Measurements from ENCODE around the gene FNDC8. TPM values are rescaled to one million over a fixed set of nuclear protein-coding genes. Genes with fewer than 3 reads are reported as not detected.
"Not testable (repeated sequence)": the region's sequence is repeated elsewhere in the genome, so short reads cannot be mapped to it uniquely, and the experiment has no call there.

Gene FNDC8
- total RNA-seq, 1 donor from 2014 or later = not detected

DNA sequence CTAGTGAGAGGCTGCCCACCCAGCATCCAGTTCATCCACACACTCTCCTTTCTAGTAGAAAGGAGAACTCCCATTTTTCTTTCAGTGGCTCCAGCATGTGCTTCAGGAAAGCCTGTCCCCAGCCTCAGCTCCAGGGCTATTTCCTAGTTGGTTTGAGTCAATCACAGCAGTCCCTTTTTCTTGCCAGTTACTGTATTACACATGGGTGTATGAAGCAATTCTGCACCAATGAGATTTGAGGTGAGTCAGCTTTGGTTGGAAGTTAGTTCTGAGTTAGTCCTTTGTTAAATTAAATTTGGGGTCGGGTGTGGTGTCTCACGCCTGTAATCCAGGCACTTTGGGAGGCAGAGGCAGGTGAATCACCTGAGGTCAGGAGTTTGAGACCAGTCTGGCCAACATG is 26.5 kb upstream of the FNDC8 start:
- ATAC-seq (no peak), DNase-seq (ENCODE audit: low spot score) (no peak)

DNA sequence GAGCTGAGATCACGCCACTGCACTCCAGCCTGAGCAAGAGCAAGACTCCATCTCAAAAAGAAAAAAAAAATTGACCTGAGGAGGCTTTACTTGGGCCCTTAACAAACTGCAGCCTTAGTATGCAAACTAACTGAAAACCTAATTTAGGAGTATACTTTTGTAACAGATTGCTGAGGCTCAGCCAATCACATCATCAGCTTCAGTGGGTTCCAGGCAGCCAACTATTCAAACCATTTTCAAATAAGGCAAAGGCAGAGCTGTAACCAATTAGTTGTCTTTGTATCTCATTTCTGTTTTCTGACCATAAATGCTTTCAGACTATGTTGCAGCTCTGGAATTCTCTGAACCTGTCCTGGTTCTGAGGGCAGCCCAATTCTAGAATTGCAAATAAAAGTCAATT is 25.7 kb upstream of the FNDC8 start:
- DNase-seq (ENCODE audit: low spot score) = no peak
- ATAC-seq = no peak

DNA sequence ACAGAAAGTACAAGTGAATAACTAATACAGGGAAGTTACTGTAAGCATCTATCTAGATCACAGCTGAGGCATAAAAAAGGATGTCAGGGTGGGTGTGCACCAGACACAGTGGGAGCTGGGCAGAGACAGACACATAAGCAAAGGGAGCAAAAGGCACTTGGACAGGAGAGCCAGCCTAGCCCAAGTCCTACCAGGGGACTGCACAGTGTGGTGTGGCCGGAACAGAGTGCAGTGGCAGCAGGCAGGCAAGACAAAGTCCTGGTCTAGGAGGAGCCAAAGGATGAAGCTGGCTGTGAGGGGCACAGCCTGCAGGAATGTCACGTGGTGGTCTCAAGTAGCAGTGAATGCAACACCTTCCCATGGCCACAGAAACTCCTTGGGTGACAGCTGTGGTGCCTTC is 23.6 kb upstream of the FNDC8 start:
- no peak for ATAC-seq
- DNase-seq (ENCODE audit: low spot score) = no peak

DNA sequence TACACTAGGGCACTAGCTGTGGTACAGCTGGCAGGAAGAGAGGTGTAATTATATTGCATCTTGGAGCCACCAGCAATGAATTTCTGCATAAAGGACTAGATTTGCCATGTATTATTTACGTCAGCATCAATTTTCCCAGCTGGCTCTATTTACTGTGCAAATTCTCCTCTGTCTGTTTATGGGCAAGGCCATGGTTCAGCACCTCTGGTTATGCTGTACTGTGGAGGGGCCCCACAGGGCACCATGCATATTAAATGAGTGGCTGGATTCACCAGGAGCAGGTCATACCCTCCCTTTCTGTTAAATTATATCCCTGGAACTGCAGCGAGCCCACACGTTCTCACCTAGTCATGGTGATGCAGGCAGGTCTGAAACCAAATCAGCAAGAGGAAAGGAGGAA is 21.5 kb upstream of the FNDC8 start:
- DNase-seq (ENCODE audit: low spot score) (no peak), ATAC-seq (no peak)

DNA sequence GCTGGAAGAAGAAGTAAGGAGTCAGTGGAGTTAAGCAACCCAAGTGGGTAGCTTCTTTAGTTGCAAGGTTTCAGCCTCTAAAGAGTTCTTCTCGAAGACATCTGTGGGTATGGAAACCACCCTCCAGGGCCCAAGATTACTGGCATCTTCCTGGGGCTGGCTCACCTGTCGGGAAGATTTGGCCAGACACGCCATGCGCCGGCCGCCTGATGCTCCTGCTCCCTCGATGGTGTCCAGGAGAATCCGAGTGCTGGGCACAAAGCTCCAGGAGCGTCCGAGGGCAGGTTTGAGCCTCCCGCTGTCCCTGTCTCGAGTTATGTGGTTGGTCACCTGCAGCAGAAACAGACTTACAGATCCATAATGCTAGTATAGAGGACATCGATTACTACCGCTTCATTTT is 20.4 kb upstream of the FNDC8 start:
- no peak for ATAC-seq
- no peak for DNase-seq (ENCODE audit: low spot score)

DNA sequence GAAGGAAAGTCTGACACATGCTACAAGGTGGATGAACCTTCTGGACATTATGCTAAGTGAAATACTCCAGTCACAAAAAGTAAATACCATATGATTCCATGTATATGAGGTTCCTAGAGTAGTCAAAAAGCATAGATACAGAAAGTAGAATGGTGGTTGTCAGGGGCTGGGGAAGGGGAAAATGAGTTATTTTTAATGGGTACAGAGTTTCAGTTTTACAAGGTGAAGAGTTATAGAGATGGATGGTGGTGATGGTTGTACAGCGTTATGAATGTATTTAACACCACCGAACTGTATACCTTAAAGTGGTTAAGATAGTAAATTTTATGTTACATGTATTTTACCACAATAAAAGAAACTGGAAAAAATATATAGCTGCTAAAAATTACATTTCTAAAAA is 19.7 kb upstream of the FNDC8 start:
- no peak for DNase-seq (ENCODE audit: low spot score)
- ATAC-seq = no peak

DNA sequence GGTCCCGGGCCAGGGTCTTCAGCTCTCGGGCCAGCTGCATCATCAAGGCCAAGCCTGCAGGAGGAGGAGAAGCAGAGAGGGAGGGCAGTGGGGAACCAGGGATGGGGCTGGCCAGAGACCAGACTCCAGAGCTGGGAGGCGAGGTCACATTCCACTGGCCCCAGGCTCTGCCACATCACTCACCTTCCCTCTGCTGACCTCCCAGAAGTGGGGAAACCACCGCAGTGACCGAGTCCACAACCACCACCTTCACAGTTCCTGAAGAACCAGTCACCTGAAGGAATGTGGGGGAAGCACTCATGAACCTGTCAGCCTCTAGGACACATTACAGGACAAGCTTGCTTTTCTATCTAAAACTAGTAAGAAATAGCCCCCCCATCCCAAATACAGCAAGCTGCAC is 18.1 kb upstream of the FNDC8 start:
- DNase-seq (ENCODE audit: low spot score) (no peak), ATAC-seq (no peak)

DNA sequence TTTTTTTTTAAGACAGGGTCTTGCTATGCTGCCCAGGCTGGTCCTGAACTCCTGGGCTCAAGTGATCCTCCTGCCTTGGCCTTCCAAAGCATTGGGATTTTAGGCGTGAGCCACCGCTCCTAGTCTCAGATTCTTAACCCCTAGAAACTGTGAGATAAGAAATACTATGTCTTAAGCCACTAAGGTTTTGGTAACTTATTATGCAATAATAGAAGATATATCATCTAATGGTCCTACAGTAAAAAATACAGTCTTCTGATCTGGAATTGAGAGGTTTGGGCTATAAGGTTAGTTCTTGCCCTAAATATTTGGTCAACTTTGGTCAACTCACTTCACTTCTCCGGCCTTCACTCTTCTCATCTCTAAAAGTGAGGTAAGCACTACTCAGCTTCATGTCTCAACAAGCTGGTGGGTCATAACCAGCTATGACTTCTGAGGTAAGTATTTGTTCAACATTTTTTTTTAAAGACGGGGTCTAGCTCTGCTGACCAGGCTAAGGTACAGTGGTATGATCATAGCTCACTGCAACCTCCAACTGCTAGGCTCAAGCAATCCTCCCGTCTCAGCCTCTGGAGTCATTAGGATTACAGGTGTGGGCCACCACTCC is 16.5 kb upstream of the FNDC8 start:
- no peak for ATAC-seq
- DNase-seq (ENCODE audit: low spot score) = no peak

DNA sequence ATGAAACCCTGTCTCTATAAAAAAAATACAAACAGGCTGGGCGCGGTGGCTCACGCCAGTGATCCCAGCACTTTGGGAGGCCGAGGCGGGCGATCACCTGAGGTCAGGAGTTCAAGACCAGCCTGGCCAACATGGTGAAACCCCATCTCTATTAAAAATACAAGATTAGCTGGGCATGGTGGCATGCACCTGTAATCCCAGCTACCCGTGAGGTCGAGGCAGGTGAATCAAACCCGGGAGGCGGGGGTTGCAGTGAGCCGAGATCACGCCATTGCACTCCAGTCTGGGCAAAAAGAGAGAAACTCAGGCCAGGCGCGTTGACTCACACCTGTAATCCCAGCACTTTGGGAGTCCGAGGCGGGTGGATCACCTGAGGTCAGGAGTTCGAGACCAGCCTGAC is 10.6 kb upstream of the FNDC8 start:
- DNase-seq (ENCODE audit: low spot score); ATAC-seq: not testable (repeated sequence)

DNA sequence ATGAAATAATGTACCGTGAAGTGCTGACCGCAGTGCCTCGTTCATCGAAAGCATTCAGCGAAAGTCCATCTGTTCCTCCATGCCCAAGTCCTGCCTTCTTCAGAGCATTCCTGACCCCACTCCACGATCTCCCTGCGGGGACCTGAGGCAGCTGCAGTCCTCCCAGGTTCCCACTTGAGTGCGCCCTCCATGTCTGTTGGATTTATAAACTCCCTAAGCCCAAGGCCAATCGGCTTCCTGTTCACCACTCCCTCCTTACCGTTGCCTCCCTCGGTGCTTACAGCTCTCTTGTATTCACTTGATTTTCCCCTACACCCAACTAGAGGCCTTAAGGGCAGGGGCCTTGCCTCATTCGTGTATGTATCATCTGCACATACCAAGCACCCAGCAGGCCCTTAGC is 4.6 kb upstream of the FNDC8 start:
- no peak for DNase-seq (ENCODE audit: low spot score)
- ATAC-seq = no peak

DNA sequence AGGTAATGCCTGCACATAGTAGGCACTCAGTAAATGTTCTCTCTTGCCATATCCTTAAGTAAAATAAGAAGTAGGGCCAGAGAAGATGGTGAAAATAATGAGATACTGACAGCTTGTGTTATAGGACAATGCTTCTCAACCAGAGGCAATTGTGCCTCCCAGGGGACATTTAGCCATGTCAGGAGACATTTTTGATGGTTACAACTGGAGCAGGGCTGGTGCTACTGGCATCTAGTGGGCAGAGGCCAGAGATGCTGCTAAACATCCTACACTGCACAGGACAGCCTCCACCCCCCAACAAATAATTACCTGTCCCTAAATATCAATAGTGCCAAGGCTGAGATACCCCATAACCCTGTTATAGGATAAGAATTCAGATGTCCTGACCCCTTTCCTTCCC is 3.4 kb upstream of the FNDC8 start:
- DNase-seq (ENCODE audit: low spot score) (no peak), ATAC-seq (peak; percentile 32)

DNA sequence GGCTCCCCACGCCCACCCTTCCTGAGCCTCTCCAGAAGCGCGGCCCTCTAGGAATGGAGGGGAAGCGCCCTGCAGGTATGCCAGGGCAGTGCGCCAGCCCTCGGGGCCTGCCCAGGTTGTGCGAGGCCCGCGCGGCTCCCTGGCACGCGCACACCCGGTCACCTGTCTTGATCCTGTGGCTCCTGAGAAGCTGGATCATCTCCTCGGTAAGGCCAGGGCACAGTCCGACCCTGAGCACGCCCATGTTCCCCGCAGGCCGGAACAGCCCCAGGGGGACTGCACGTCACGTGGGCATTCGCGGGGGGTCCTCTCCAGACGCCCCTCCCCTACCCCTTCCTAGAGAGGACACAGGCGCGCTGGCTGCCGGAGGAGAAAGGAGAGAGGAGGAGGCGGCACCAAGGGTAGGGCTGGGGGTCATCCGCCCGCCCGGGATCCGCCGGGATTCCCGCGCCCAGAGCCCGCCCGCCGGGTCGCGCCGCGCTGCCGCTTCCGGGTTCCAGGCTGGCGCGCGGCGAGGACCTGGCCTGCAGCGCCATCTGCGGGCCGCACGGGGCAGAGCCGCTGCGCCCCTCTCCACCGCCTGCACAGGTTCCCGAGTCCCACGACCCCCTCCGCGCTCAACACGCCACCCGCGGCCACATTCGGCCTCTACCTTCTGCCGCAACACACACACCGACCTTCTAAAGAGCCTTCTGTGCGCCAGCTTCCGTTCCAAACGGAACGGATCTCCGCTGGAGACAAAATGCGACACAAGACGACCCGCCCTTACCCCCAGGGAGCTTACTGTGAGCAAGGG is 1.8 kb upstream of the FNDC8 start, which contains the start of gene RAD51D:
Gene RAD51D (minus strand): TSS at position 491 of the 796 bp plus-strand sequence. CDS start 247 bp downstream, at position 244.
- DNase-seq (ENCODE audit: low spot score) = peak; percentile 78
- peak; percentile 99 for ATAC-seq

DNA sequence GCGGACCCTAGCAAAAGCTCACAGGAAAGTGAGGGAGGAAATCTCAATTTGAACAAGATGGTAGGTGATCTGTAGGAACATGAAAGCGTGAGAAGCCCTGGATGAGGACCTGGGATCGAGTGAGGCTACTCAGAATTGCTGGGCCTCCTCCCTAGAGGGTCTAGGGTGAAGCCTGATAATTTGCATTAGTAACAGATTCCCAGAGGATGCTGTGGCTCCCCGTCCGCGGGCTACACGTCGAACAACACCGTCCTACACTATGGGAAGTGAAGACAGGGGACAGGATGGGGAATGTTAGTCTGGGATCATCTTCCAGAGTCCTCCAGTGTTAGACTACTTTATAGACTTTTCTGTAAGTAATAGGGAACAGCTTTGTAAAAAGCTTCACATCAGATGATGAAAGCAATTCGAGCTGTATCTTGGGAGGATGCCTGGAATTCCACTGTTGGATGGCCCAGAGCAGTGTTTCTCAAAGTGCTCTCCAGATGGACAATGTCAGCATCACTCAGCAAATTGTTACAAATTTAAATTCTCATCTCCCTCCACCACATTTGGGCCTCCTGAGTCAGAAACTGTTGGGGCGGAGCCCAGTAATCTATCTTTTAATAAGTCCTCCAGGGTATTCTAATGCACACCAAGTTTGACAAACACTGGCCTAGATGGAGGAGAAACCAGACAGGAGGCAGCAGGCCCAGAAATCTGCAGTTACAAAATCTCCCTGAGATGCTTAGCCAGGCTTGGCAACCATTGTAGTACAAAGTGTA is 6.5 kb downstream of the FNDC8 start:
- ATAC-seq = no peak
- DNase-seq (ENCODE audit: low spot score) = no peak

DNA sequence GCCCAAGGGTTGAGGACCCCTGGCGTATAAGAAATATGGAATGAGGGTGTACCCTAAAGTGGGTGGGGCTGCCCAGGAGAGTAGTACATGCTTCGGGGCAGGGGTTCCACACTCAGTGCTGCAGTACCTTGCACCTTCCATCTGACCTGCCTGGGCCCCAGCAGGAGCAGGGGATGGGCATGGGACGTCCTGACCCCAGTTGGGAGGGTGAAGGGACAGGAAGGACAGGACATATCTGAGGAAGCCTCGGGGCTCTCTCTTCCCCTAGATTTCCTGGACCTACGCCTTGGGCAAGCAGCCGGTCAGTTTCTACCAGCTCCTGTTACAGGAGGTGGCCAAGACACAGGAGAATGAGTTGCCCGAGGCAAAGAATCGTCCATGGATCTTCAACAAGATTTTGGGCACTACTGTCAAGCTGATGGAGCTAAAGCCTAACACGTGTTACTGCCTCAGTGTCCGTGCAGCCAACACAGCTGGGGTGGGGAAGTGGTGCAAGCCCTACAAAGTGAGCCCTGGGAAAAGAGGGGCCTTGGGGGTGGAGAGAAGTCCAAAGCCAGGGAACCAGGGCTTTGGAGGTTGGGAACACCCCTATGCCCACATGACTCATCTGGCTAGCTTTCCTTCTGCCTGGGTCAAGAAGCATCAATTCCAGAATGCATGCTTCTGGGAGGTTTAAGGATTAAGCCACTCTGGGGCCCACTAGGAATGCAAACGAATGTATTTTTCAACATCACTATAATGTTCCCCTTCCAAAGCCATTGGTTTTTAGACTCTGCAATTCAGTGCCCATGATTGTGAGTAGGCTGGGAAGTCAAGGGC is 7.9 kb downstream of the FNDC8 start:
- no peak for ATAC-seq
- no peak for DNase-seq (ENCODE audit: low spot score)

DNA sequence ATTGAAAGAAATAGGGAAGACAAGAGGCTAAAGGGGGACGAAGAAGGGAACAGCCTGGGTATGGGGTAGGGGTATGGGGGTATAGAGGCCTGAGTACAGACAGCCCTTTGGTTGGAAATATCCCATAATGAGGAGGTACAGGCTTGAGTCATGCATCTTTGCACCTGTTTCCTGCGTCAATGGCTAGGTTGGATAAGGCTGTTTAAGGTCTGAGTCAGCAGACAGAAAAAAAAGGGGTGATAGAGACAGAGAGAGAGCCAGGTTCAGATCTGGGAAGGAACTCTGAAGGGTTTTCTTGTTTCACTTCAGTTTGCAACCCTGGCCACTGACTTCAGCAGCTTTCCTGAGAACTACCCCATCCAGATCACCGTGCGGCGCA is 8.5 kb downstream of the FNDC8 start:
- no peak for DNase-seq (ENCODE audit: low spot score)
- no peak for ATAC-seq

DNA sequence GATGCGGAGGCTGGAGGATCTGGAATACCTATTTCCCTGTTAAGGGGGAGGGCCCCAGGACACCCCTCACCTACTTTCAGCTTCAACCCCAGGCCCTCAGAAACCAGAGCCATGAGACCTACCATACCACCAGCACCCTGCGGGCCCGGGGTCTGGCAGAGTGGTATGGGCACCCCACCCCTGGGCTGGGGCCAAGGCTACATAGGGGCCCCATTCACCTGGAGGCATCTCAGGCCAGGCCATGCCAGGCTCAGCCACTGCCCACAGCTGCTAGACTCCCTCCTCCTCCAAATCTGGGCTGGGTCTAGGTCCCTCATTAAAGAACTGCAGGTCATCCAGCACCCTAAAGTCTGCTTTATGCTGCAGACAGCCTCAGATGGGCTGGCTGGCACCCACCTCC is 9.0 kb downstream of the FNDC8 start:
- no peak for ATAC-seq

DNA sequence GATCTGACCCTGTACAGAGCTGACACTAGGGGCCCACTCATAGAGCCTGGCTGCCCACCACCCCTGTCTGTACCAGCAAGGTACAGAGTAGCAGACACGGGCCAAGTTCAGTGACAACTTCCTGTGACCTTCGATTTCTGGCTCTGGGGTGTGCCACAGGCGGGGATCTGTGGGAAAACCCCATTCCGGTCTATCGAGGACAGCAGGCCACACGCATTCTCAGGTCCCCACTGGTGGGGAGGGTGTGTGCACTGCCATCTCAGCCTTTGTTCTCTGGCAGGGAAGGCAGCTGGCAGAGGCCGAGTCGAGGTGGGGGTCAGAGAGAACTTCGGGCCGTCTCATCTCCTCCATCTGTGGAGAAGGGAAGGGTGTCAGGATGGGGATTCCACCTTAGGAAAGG is 10.7 kb downstream of the FNDC8 start:
- DNase-seq (ENCODE audit: low spot score) (no peak), ATAC-seq (peak; percentile 33)

More for the DNA sequence above, 9.0 kb downstream of the FNDC8 start:
- DNase-seq (ENCODE audit: low spot score) = no peak

DNA sequence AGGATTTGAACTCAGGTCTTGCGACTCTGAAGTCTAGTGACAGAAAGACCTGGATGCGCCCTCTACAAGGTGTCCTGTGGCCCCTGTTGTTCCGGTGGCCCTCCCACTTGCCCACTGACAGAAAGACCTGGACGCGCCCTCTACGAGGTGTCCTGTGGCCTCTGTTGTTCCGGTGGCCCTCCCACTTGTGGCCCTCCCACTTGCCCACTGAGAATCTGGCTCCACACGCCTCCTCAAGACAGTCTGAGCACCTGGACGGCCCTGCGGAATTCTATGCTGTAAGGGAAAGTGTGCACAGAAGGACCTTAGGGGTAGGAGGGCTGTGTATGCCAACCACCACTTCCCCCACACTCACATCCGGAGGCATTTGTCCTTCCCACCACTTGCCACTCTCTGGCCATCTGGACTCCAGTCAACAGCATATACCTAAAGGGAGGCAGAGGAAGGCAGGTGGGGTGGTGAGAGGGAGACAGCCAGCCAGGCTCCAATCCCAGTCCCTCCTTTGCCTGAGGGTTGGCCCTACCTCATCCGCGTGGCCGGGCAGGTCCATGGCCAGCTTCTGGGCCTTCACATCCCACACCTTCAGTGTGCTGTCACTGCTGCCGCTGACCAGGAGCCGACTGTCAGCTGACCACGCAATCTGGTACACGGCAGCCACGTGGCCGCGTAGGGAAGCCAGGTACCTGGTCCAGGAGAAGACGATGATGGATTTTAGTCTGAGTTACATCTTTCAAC is 11.6 kb downstream of the FNDC8 start:
- ATAC-seq = no peak
- no peak for DNase-seq (ENCODE audit: low spot score)

DNA sequence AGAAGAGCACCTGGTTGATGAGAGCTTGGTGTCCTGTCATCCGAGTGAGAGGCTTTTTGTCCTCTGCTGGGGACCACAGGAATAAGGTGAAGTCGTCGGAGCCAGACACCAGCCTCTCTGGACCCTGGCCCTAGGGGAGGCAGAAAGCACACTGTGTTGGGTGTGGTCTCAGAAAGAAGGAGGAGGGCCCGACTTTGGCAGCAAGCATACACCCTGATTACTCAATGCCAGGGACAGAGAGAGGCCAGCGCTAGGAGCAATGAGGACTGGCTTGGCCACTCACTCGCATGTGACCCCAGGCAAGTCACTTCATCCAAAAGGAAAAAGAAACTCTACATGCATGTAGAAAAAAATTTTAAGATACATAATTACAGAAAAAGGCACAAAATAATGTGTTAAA is 13.9 kb downstream of the FNDC8 start:
- DNase-seq (ENCODE audit: low spot score) (no peak), ATAC-seq (no peak)

DNA sequence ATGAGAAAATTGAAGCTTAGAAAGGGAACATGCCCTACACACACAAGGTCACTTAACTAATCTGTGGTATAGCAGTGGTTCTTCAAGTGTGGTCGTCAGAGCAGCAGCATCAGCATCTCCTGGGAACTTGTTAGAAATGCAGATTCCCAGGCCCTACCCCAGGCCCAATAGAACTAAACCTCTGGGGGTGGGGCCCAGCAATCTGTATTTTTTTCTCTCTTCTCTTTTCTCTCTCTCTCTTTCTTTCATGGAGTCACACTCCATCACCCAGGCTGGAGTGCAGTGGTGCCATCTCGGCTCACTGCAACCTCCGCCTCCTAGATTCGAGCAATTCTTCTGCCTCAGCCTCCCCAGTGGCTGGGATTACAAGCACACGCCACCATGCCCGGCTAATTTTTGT is 16.8 kb downstream of the FNDC8 start:
- ATAC-seq (no peak), DNase-seq (ENCODE audit: low spot score) (no peak)
